HepG2 (cell line): ENCODE measurements around the gene NPFFR1. TPM values are rescaled to one million over a fixed set of nuclear protein-coding genes. Genes with fewer than 3 reads are reported as not detected.

Source experiments
- BATF2 ChIP-seq: sonication (generic); formaldehyde crosslinking; IDR thresholded peaks from 2 replicates; pipeline ENCODE4 v1.8.0; 2022; ENCODE audit warnings: mild to moderate bottlenecking, missing genetic modification reagents, moderate library complexity
- EP300 ChIP-seq, 3 experiments: sonication (generic) in 1 of 3; formaldehyde crosslinking in 1 of 3; IDR thresholded peaks; 2 replicates each; pipeline versions ENCODE4 v1.5.1 to v1.6.1; 2011 to 2020; ENCODE audit warnings: low read depth in 2 of 3, low read length in 2 of 3, borderline replicate concordance in 1 of 3, improper control_type of control experiment in 1 of 3, mild to moderate bottlenecking in 1 of 3, missing genetic modification reagents in 1 of 3, moderate library complexity in 1 of 3
- SMC3 ChIP-seq: IDR thresholded peaks from 2 replicates; pipeline ENCODE4 v1.6.1; 2011; ENCODE audit warnings: low read length, improper control_type of control experiment
- UBTF ChIP-seq: sonication (generic); formaldehyde crosslinking; IDR thresholded peaks from 2 replicates; pipeline ENCODE4 v1.4.0; 2020; ENCODE audit warnings: mild to moderate bottlenecking, missing genetic modification reagents
- XRCC5 ChIP-seq: fragments of 200-400 bp; formaldehyde crosslinking; optimal IDR thresholded peaks from 2 replicates; pipeline ENCODE3; 2017; ENCODE audit warnings: mild to moderate bottlenecking, low read length
- ZNF576 ChIP-seq: sonication (generic); formaldehyde crosslinking; IDR thresholded peaks from 2 replicates; pipeline ENCODE4 v1.4.0; 2020; ENCODE audit warnings: mild to moderate bottlenecking, missing genetic modification reagents
- ZNF607 ChIP-seq: sonication (generic); formaldehyde crosslinking; IDR thresholded peaks from 2 replicates; pipeline ENCODE4 v1.5.1; 2020; ENCODE audit warnings: missing genetic modification reagents, mild to moderate bottlenecking, borderline replicate concordance
- ZNF687 ChIP-seq: sonication (generic); formaldehyde crosslinking; IDR thresholded peaks from 2 replicates; pipeline ENCODE4 v1.5.1; 2020; ENCODE audit warnings: mild to moderate bottlenecking, missing genetic modification reagents, moderate library complexity
- polyA plus RNA-seq, 8 experiments: library from polyadenylated mRNA; depleted of rRNA in 3 of 8; stranded (reverse) in 7 of 8; unstranded in 1 of 8; fragments of >200 nt; fragmentation: Illumina TruSeq in 4 of 8; extraction: Trizol in 4 of 8; gene quantifications; 2 replicates each; pipeline versions ENCODE4 v1.2.1 to v1.2.3, GENCODE V29; 2011 to 2016; ENCODE audit warnings: low read depth in 4 of 8, missing spikeins in 1 of 8, mixed read lengths in 1 of 8; ENCODE audit not compliant: insufficient read depth in 1 of 8
- total RNA-seq, 5 experiments: library from RNA; depleted of rRNA; stranded (reverse); fragments of >200 nt; fragmentation: Illumina TruSeq; extraction: Trizol; gene quantifications; 2 replicates each; pipeline ENCODE4 v1.2.3, GENCODE V29; 2016; ENCODE audit warnings: low read depth in 1 of 5
- TF ChIP-seq, protein P1 (sequence below): sonication (generic); formaldehyde crosslinking; IDR thresholded peaks from 2 replicates; pipeline ENCODE4 v1.8.0; 2022; ENCODE audit warnings: missing genetic modification reagents, mild to moderate bottlenecking, inconsistent platforms, borderline replicate concordance
- TF ChIP-seq, protein P2 (sequence below): conservative IDR thresholded peaks from 2 replicates; pipeline ENCODE4 v1.6.1; 2018; ENCODE audit warnings: missing genetic modification reagents

NPFFR1 gene
- total and polyA plus RNA-seq, 2 of the 13 experiments (the other 11 are each of a cell fraction or from before 2014, with no cell fraction given), result under 0.01 TPM; not detected in 1

DNA sequence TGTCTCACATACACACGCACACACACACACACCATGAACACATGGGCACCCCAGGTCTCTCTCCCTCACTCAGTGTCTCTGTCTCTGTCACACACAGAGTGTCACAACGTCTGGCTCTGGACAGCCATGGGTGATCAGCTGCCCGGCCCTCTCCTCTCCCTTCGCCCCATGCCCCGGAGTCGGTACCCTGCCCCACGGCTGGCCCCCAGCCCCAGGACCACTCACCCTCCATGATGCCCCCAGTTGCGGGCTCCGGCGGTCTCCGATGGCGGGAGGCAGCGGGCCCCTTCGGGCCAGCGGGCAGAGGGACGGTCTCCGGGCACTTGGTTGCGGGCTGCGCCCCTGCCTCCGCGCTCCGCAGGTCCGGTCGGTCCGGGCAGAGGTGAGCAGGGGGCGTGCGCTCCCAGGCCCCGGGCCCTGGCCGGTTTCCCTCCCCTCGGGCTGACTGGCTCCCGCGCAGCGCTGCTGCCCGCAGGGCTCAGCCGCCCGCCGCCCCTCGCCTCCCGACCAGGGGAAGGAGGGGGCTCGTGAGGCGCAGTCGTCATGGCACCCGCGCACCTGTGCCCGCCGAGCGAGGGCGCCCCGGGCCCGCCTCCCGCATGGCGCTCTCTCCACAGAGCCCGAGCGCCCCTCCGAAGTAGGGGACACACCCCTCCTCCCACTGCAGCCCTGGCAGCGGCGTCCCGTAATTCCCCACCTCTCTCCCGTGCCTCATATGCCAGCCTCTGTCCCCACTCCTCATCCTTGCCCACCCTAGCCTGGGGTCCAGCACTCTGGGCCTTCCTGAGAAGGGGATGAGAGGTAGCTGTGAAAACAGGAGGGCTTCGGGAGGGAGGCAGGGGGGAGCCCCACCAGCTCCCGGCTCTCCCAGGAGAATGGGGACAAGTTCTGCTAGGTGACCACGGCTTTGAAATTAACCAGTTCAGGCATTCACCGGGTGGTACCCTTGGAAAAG, at the start of gene NPFFR1 (continued):
- TF ChIP-seq UBTF (CRISPR knock-in tag) (peak; percentile 21; the same call in 1 of the 2 replicates), ZNF687 (CRISPR knock-in tag) (peak; percentile 60; the same call in 1 of the 2 replicates), ZNF607 (CRISPR knock-in tag) (no peak), EP300 (IDR thresholded peaks at IDR 0.05; ENCODE audit: low read depth in 2 of 2, low read length in 2 of 2) (no peak), EP300 (CRISPR knock-in tag; IDR thresholded peaks at IDR 0.05; ENCODE audit: borderline replicate concordance) (no peak), ZNF576 (CRISPR knock-in tag) (no peak), SMC3 (no peak), BATF2 (0 out of 2 replicates have a peak, but pooled peaks have one; percentile 20), XRCC5 (no peak)
- TF ChIP-seq, protein P1, sequence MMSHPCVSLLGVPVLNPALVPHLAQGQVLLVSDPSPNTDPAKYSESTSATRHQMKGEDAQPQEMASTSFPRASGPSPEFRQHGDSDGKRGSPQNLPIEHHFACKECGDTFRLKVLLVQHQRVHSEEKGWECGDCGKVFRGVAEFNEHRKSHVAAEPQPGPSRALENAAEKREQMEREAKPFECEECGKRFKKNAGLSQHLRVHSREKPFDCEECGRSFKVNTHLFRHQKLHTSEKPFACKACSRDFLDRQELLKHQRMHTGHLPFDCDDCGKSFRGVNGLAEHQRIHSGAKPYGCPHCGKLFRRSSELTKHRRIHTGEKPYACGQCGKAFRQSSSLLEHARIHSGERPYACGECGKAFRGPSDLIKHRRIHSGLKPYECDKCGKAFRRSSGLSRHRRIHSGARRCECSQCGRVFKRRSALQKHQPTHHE (CRISPR knock-in tag), result no peak
- TF ChIP-seq, protein P2, sequence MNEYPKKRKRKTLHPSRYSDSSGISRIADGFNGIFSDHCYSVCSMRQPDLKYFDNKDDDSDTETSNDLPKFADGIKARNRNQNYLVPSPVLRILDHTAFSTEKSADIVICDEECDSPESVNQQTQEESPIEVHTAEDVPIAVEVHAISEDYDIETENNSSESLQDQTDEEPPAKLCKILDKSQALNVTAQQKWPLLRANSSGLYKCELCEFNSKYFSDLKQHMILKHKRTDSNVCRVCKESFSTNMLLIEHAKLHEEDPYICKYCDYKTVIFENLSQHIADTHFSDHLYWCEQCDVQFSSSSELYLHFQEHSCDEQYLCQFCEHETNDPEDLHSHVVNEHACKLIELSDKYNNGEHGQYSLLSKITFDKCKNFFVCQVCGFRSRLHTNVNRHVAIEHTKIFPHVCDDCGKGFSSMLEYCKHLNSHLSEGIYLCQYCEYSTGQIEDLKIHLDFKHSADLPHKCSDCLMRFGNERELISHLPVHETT (CRISPR knock-in tag), result no peak
